Measurements from ENCODE around the gene GPX6. TPM values are rescaled to one million over a fixed set of nuclear protein-coding genes. Genes with fewer than 3 reads are reported as not detected.
A peak's percentile ranks its signal among the peaks of the same experiment; 100 is the strongest.

The GPX6 gene
- total and polyA plus RNA-seq, 2 of the 13 experiments (the other 11 are each of a cell fraction or from before 2014, with no cell fraction given) = not detected

GRCh38 chr6:28553986-28554881, 38.6 kb upstream of the GPX6 start (continued):
- 0 out of 2 replicates have a peak, but pooled peaks have one; percentile 35 for TF ChIP-seq ZHX2 (IDR thresholded peaks at IDR 0.05; ENCODE audit: low read depth)
- TF ChIP-seq ZHX2 (CRISPR knock-in tag; IDR thresholded peaks at IDR 0.05; ENCODE audit: borderline replicate concordance) = no peak
- 0 out of 2 replicates have a peak, but pooled peaks have one; percentile 15 for TF ChIP-seq FOXO1 (CRISPR knock-in tag; IDR thresholded peaks at IDR 0.05)
- no peak for TF ChIP-seq ZIK1 (CRISPR knock-in tag; IDR thresholded peaks at IDR 0.05; ENCODE audit: borderline replicate concordance, low read depth)
- peak; percentile 77; the same call in 1 of the 2 replicates for TF ChIP-seq ZNF280D (CRISPR knock-in tag; IDR thresholded peaks at IDR 0.05)
- TF ChIP-seq POLR2G (IDR thresholded peaks at IDR 0.05; ENCODE audit: low read depth, low read length) = no peak
- peak; percentile 63 for TF ChIP-seq BCL6 (CRISPR knock-in tag; IDR thresholded peaks at IDR 0.05)
- no peak for TF ChIP-seq LCORL (IDR thresholded peaks at IDR 0.05)
- TF ChIP-seq LCORL (CRISPR knock-in tag; IDR thresholded peaks at IDR 0.05) = peak; percentile 60
- TF ChIP-seq NCOA5 (CRISPR knock-in tag; IDR thresholded peaks at IDR 0.05) = no peak
- TF ChIP-seq FOXK1 (CRISPR knock-in tag; IDR thresholded peaks at IDR 0.05; ENCODE audit: borderline replicate concordance, low read depth) = no peak
- TF ChIP-seq ZFY (CRISPR knock-in tag; IDR thresholded peaks at IDR 0.05) = peak; percentile 29; the same call in 1 of the 2 replicates
- peak; percentile 52; the same call in 1 of the 2 replicates for TF ChIP-seq HNF1B (CRISPR knock-in tag; IDR thresholded peaks at IDR 0.05)
- TF ChIP-seq ZFP36 (IDR thresholded peaks at IDR 0.05; ENCODE audit: borderline replicate concordance, low read depth, low read length, partially characterized antibody) = no peak
- TF ChIP-seq ZNF430 (CRISPR knock-in tag; IDR thresholded peaks at IDR 0.05) = peak; percentile 37; the same call in 1 of the 2 replicates
- peak; percentile 73; the same call in 1 of the 2 replicates for TF ChIP-seq WIZ (CRISPR knock-in tag; IDR thresholded peaks at IDR 0.05)
- TF ChIP-seq HMGA1 (CRISPR knock-in tag; conservative IDR thresholded peaks at IDR 0.05) = no peak
- no peak for TF ChIP-seq PAX8 (CRISPR knock-in tag; IDR thresholded peaks at IDR 0.05; ENCODE audit: borderline replicate concordance)
- no peak for TF ChIP-seq RXRB (CRISPR knock-in tag; IDR thresholded peaks at IDR 0.05; ENCODE audit: borderline replicate concordance)
